ENCODE data around the gene GEMIN5.

GEMIN5 gene

DNA sequence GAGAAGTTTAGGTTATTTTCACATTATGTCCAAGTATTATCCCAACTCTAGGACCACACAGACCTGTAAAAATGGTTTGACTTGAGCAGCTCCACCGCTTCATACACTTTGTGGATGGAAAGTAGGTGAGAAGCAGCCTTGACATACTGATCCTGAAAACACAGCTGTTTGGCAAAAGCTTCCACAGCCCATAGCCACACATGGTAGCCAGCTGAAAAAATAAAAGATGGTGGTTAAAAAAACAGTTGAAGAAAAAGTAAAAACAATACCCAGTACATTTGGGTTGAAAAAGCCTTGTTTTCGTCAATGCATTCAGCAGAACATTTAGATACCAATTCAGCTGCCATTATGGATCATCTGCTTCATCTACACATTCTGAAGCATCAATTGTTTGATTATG lies 36.7 kb downstream of the GEMIN5 start:
- no peak for TF ChIP-seq GATA2 (IDR thresholded peaks at IDR 0.05; ENCODE audit: low read depth, low read length)
- no peak for TF ChIP-seq GATA3 (IDR thresholded peaks at IDR 0.05; ENCODE audit: low read depth, low read length)

DNA sequence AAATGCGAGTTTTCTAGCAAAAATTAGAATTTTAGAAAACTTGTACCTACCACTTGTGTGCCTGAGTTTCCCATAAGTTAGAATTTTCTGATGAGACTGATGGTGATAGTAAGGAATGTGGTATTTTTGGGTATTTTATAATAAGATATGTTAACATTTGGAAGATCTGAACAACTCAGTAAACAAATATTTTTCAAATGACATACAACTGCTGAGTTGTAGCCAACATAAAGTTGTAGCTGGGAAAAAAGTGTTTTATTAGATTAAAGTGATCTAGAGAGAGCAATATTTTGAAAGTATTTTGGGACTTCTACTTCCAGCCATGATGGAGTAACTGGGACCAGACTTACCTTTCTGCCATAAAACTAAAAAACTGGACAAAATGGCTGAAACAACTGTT lies 37.9 kb downstream of the GEMIN5 start:
- TF ChIP-seq GATA2 (IDR thresholded peaks at IDR 0.05; ENCODE audit: low read depth, low read length) (no peak), GATA3 (IDR thresholded peaks at IDR 0.05; ENCODE audit: low read depth, low read length) (no peak)

GRCh38 chr5:154899151-154899816 lies 38.7 kb downstream of the GEMIN5 start:
- TF ChIP-seq GATA2 (IDR thresholded peaks at IDR 0.05; ENCODE audit: low read depth, low read length) (no peak), GATA3 (IDR thresholded peaks at IDR 0.05; ENCODE audit: low read depth, low read length) (no peak)

GRCh38 chr5:154898210-154898609 lies 39.8 kb downstream of the GEMIN5 start:
- TF ChIP-seq GATA3 (IDR thresholded peaks at IDR 0.05; ENCODE audit: low read depth, low read length) (no peak), GATA2 (IDR thresholded peaks at IDR 0.05; ENCODE audit: low read depth, low read length) (no peak)

DNA sequence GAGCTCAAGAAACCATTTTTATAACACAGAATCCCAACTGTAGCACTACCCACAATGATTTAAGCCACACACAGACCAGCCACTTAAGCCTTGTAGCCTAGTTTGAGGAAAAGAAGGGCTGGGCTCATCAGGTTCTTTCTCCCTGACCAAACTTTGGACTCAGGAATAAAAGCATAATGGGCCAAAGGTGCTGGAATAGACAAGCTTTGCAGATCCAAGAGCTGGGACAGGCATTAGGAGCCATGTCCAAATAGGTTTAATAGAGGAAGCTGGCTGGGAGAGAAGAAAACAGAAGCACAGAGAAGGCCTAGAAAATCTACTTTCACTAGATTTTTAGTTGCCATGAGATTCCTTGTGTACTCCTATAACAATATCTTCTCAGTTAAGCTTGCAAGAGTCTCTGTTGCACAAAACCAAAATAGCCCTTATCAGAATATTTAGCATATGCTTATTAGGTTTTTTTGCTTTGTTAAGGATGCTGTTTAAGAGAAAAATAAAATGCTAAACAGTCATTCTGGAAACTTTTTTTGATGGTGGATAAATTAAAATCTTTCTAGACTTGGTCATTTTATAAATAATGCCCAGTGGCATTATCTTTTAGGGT lies 41.3 kb downstream of the GEMIN5 start:
- TF ChIP-seq GATA3 (IDR thresholded peaks at IDR 0.05; ENCODE audit: low read depth, low read length), result no peak
- no peak for TF ChIP-seq GATA2 (IDR thresholded peaks at IDR 0.05; ENCODE audit: low read depth, low read length)

- TF ChIP-seq GATA3 (IDR thresholded peaks at IDR 0.05; ENCODE audit: low read depth, low read length), result no peak
- no peak for TF ChIP-seq GATA2 (IDR thresholded peaks at IDR 0.05; ENCODE audit: low read depth, low read length)
Observed at GRCh38 chr5:154895606-154896561, 42.1 kb downstream of the GEMIN5 start.

DNA sequence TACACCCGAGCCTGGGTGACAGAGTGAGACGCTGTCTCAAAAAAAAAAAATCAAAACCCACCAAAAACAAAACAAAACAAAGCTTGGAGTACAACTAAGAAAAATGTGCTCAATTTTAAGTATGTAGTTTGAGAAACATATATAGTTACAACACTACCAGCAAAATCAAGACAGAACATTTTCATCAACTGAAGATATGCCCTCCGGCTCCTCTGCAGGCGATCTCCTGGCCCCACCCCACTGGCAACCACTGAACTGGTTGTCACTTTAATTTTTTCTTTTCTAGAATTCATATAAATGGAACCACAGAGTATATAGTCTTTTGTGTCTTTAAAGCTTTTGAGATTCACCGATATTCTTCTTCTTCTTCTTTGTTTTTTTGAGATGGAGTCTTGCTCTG lies 44.6 kb downstream of the GEMIN5 start:
- no peak for TF ChIP-seq GATA2 (IDR thresholded peaks at IDR 0.05; ENCODE audit: low read depth, low read length)
- no peak for TF ChIP-seq GATA3 (IDR thresholded peaks at IDR 0.05; ENCODE audit: low read depth, low read length)

- TF ChIP-seq GATA3 (IDR thresholded peaks at IDR 0.05; ENCODE audit: low read depth, low read length) (no peak), GATA2 (IDR thresholded peaks at IDR 0.05; ENCODE audit: low read depth, low read length) (no peak)
Observed at GRCh38 chr5:154892369-154892771, 45.6 kb downstream of the GEMIN5 start.

DNA sequence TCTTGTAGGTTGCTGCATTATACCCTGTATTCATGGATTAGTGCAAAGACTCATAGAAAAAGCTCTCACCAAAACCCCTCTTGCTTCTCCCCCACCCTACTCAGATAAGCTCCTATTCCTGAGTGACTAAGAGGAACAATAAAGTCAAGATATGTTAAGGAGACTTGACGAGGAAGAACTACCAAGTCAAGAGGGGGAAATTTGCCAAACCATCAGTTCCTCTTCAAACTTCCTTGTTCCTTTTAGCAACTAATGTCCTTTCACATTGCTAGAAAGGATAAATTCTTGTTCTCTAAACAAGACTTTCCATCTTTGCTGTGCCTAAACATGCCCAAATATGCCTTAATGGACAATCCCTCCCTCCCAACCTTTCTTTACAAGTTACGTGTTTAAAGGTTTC lies 52.6 kb downstream of the GEMIN5 start:
- no peak for TF ChIP-seq GATA3 (IDR thresholded peaks at IDR 0.05; ENCODE audit: low read depth, low read length)
- TF ChIP-seq GATA2 (IDR thresholded peaks at IDR 0.05; ENCODE audit: low read depth, low read length), result no peak

DNA sequence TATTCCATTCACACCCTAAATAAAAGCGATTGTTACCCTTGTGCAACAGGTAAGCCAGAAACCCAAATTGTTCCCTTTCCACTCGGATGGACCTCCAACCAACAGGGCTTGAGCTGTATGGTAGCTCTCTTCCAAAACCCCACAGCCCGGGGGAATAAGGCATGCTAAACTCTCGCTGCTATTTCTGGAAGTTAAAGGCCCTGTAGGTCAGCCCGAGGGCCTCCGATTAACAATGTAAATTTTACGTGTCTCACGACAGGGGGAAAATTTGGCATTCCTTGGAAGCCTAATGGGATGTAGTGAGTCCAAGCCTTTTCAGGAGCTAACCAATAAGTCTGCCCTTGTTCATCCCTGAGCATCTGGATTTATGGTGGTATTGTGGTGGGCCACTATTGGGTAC lies 53.6 kb downstream of the GEMIN5 start:
- no peak for TF ChIP-seq GATA2 (IDR thresholded peaks at IDR 0.05; ENCODE audit: low read depth, low read length)
- no peak for TF ChIP-seq GATA3 (IDR thresholded peaks at IDR 0.05; ENCODE audit: low read depth, low read length)

DNA sequence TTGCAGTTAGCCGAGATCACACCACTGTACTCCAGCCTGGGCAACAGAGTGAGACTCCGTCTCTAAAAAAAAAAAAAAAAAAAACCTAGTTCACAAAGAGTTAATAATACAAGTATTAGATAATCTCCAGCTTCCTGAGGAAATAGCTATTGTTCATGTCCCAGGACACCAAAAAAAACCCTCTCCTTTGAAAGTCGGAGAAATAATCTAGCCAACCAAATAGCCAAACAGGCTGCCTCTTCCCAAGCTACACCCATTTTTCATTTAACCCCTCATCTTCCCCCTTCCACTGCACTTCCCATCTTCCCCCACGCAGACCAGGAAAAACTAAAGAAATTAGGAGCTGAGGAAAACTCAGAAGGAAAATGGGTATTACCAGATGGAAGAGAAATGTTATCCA lies 56.0 kb downstream of the GEMIN5 start:
- TF ChIP-seq GATA2 (IDR thresholded peaks at IDR 0.05; ENCODE audit: low read depth, low read length), result no peak
- TF ChIP-seq GATA3 (IDR thresholded peaks at IDR 0.05; ENCODE audit: low read depth, low read length), result no peak

DNA sequence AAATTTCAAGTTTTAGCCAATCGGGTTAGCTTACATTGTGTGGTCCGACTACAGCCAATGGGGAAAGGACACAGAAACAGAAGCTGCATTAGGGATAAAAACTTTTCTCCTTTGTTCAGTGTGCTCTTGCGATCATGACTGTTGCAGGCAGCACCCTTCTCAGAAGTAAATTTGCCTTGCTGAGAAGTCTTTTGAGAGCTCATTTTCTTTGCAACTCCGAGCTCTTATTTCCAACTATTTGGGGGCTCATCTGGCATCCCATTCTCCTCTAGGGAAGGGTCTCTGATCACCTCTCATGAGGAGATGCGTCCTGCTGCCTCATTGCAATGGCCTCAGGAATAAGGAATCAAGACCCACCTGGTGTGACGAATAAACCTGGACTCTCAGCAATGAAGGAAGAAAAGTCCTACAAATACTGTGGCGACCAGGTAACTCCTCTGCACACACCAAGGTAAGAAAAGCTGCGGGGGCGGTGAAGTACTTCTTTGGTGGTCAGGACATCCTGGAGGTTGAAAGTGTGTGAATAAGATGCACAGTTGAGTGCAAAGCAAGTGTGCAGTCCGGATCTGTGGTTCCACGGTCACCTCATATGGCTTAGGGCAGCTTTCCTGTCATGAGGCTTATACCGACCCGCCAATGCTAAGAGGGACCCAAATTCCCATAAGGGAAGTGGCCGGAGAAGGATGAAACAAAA lies 59.2 kb downstream of the GEMIN5 start:
- TF ChIP-seq GATA2 (IDR thresholded peaks at IDR 0.05; ENCODE audit: low read depth, low read length) (no peak), GATA3 (IDR thresholded peaks at IDR 0.05; ENCODE audit: low read depth, low read length) (no peak)

DNA sequence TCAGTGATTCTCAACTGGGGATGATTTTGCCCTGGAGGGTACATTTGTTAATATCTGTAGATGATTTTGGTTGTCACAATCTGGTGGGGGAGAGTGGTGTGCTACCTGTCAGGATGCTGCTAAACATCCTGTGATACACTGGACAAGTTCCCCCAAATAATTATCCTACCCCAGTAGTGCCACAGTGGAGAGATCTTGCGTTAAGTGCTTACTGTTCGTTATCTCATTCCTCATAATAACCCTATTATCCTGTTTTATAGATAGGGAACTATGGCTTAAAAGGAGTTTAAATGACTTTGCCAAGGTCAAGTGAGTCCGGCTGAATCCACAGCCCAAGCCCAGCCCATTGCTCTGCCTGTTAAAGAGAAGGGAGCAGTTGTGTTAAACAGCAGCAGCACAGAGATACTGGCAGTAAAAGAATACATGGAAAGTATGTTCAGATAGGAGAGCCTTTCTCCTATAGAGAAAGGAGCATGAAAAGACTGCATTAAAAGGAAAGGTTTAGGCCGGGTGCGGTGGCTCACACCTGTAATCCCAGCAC lies 64.2 kb downstream of the GEMIN5 start:
- peak; percentile 77 for TF ChIP-seq GATA2 (IDR thresholded peaks at IDR 0.05; ENCODE audit: low read depth, low read length)
- TF ChIP-seq GATA3 (IDR thresholded peaks at IDR 0.05; ENCODE audit: low read depth, low read length), result peak; percentile 47; the same call in 1 of the 2 replicates

GRCh38 chr5:154871734-154872133 lies 66.3 kb downstream of the GEMIN5 start:
- TF ChIP-seq GATA3 (IDR thresholded peaks at IDR 0.05; ENCODE audit: low read depth, low read length) (no peak), GATA2 (IDR thresholded peaks at IDR 0.05; ENCODE audit: low read depth, low read length) (no peak)

All from SH-SY5Y (cell line).